ENCODE results near the gene PRKAR2B.

Gene PRKAR2B

GRCh38 chr7:107027208-107027607 is 17.3 kb upstream of the PRKAR2B start:
- H3K36me3 ChIP-seq (ENCODE audit: control insufficient read depth, insufficient read depth, low read length), result no peaks in the 10 kb centered on the region
- H3K27me3 ChIP-seq (replicated peaks; ENCODE audit: control insufficient read depth, insufficient read depth, low read length), result peaks cover 2% of the 10 kb centered on the region
- no peak overlapping the region for H3K4me3 ChIP-seq (replicated peaks; ENCODE audit: low read depth, low read length)
- no peak for TF ChIP-seq CTCF (IDR thresholded peaks at IDR 0.05; ENCODE audit: insufficient read depth, low read length, poor library complexity, severe bottlenecking)
- DNase-seq (ENCODE audit: extremely low read depth, insufficient read length), result no peak

- Histone ChIP-seq H3K4me3 (replicated peaks; ENCODE audit: low read depth, low read length) (no peak overlapping the region), H3K36me3 (ENCODE audit: control insufficient read depth, insufficient read depth, low read length) (no peaks in the 10 kb centered on the region), H3K27me3 (replicated peaks; ENCODE audit: control insufficient read depth, insufficient read depth, low read length) (peaks cover 2% of the 10 kb centered on the region)
- TF ChIP-seq CTCF (IDR thresholded peaks at IDR 0.05; ENCODE audit: insufficient read depth, low read length, poor library complexity, severe bottlenecking), result no peak
- no peak for DNase-seq (ENCODE audit: extremely low read depth, insufficient read length)
Observed at GRCh38 chr7:107029061-107029763, 15.3 kb upstream of the PRKAR2B start.

- peaks cover 2% of the 10 kb centered on the region for H3K27me3 ChIP-seq (replicated peaks; ENCODE audit: control insufficient read depth, insufficient read depth, low read length)
- H3K4me3 ChIP-seq (replicated peaks; ENCODE audit: low read depth, low read length), result no peak overlapping the region
- no peaks in the 10 kb centered on the region for H3K36me3 ChIP-seq (ENCODE audit: control insufficient read depth, insufficient read depth, low read length)
- no peak for TF ChIP-seq CTCF (IDR thresholded peaks at IDR 0.05; ENCODE audit: insufficient read depth, low read length, poor library complexity, severe bottlenecking)
- DNase-seq (ENCODE audit: extremely low read depth, insufficient read length), result no peak
Observed at GRCh38 chr7:107029764-107030286, 14.7 kb upstream of the PRKAR2B start.

- no peak for TF ChIP-seq CTCF (IDR thresholded peaks at IDR 0.05; ENCODE audit: insufficient read depth, low read length, poor library complexity, severe bottlenecking)
- peaks cover 2% of the 10 kb centered on the region for H3K27me3 ChIP-seq (replicated peaks; ENCODE audit: control insufficient read depth, insufficient read depth, low read length)
- no peak overlapping the region for H3K4me3 ChIP-seq (replicated peaks; ENCODE audit: low read depth, low read length)
- DNase-seq (ENCODE audit: extremely low read depth, insufficient read length), result no peak
- H3K36me3 ChIP-seq (ENCODE audit: control insufficient read depth, insufficient read depth, low read length), result no peaks in the 10 kb centered on the region
Observed at GRCh38 chr7:107032050-107032449, 12.5 kb upstream of the PRKAR2B start.

- Histone ChIP-seq H3K4me3 (replicated peaks; ENCODE audit: low read depth, low read length) (no peak overlapping the region), H3K27me3 (replicated peaks; ENCODE audit: control insufficient read depth, insufficient read depth, low read length) (peaks cover 2% of the 10 kb centered on the region), H3K36me3 (ENCODE audit: control insufficient read depth, insufficient read depth, low read length) (no peaks in the 10 kb centered on the region)
- TF ChIP-seq CTCF (IDR thresholded peaks at IDR 0.05; ENCODE audit: insufficient read depth, low read length, poor library complexity, severe bottlenecking), result no peak
- DNase-seq (ENCODE audit: extremely low read depth, insufficient read length), result no peak
Observed at GRCh38 chr7:107032720-107033438, 11.6 kb upstream of the PRKAR2B start.
